GM20431 (cell line): Measurements from ENCODE around the gene WDR88.

Experiments used
- in situ Hi-C: fragments of 300-500 bp; cut with MseI, MboI; formaldehyde crosslinking; loops from one replicate; pipeline ENCODE4 v1.15.0; 2020; ENCODE audit warnings: low sequenced_read_pairs; ENCODE audit not compliant: unreplicated experiment

The WDR88 gene

DNA sequence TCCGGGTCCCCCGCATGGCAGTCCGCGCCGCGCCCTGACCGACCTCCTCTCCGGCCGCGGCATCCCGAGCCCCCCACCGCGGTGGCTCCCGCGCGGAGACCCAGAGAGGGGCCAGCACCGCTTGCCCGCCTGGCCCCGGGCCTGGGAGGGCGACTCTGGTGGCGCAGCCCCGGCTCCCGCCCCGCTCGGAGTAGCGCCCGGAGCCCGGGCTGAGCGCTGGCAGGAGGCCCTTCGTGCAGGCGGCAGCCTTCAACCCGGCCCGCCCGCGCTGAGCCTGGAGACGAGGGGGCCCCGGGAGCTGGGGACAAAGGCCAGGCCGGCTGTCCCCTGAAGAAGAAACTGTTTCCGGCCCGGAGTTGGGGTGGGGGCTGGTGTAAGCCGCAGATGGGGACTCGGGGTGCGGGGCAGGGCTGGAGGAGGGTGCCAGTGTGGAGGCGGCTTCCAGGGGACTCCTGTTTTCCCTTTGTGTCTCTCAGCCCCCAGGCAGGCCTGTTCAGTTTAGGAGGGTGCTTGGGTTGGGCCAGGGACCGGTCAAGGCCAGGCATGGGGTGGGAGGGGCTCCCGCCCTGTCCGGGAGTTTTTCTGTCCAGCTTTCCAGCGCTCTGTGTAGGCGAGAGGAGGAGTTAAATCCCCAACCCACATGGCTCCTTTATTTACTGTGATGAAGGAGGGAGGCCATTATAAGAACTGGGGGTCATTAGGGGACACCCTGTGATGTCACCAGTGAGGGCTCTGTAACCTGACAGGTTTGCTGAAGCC is 63.2 kb downstream of the WDR88 start:
- in situ Hi-C loops, result no loop called here

DNA sequence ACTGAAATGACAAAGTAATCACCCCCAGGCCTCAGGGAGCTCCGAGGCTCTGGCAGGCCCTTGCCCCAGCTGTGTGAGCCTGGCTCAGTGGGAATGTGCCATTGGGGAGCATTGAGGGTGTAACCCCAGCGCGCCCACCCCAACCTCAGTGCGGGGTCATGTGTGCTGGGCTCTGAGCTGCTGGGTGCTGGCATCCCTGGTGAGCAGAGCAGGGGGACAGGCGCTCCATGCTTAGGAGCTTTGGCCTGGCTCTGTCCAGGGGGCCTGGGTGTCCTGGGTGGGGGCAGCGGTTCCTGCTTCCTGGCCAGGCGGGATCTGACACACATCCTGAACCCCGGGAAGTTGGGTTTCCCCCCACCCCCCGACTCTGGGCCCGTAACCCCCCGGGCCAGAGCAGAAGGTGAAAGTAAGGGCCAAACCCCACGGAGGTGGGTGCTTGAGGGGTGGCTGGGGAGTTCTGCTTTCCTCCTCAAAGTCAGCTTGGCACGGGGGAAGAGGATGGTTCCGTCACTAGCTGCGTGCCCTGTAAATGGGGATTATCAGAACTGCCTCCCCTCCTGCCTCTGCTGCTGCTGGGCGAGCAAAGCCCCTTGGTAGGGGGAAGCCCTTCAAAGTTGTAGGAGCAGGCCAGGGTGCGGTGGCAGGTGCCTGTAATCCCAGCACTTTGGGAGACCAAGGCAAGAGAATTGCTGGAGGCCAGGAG is 63.9 kb downstream of the WDR88 start:
- in situ Hi-C loops, result no loop called here

DNA sequence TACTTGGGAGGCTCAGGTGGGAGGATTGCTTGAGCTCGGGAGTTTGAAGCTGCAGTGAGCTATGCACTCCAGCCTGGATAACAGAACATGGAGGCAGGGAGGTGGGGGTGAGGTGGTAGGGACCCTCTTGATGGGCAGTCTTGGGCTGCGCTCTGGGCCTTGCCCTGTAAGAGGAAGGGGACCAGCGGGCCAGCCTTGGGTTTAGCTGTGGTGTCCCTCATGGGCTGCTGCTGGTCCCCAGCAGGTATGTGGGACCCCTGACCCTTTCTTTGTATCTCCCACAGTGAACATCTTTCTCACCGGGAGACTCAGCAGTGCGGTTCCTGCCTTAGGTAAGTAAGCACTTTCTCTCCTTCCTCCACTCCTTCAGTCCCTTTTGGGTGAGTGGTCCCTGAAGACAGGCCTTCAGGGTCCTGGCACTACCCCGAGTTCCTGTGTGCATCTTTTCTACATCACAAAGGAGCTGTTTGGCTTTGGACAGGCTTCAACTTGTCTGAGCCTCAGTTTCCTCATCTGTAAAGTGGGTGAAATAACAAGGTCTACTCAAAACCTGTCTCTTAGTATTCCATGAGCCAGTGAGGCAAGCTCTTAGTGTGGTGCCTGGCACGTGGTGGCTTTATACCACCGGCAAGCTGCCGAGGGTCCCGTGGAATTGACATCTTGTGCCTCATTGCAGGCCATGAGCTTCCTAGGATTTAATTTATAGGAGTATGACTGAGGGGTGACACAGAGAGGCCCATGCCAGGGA is 64.7 kb downstream of the WDR88 start:
- in situ Hi-C loops, result no loop called here

DNA sequence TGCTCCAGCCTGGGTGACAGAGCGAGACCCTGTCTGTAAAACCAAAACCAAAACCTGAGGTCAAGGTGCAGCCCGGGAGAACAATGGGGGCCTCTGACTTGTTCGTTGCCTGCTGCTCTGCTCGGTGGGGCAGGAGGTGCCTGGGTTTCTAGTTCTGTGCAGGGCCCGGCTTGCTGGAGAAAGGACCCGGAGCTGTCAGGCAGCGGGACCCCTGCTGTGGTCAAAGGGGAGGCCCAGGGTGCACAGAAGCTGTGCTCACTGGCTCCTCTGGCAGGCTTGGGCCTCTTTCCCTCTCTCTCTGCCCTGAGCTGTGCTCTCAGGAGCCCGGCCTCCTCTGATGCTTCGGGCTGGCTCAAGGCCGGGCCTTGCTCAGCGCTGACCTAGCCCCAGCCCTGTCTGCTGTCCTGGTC is 65.7 kb downstream of the WDR88 start:
- in situ Hi-C loops, result no loop called here

DNA sequence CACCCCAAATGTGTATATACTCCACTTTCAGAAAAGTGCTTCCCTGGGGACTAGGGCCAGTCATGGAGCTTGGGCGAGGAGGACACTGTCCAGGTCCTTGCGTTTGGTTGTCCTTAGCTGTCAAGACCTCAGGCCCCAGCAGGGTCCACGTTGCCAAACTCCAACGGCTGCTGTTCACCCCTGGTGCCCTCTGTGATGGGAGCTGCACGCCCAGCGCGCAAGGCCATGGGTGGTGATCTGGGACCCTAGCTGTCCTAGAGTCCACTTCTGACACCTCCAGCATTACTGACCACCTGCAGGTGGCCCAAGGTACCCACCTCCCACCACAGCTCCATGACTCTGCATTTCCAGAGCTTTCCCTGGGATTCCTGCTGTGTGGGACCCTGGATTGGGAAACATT is 66.3 kb downstream of the WDR88 start:
- in situ Hi-C loops, result no loop called here

DNA sequence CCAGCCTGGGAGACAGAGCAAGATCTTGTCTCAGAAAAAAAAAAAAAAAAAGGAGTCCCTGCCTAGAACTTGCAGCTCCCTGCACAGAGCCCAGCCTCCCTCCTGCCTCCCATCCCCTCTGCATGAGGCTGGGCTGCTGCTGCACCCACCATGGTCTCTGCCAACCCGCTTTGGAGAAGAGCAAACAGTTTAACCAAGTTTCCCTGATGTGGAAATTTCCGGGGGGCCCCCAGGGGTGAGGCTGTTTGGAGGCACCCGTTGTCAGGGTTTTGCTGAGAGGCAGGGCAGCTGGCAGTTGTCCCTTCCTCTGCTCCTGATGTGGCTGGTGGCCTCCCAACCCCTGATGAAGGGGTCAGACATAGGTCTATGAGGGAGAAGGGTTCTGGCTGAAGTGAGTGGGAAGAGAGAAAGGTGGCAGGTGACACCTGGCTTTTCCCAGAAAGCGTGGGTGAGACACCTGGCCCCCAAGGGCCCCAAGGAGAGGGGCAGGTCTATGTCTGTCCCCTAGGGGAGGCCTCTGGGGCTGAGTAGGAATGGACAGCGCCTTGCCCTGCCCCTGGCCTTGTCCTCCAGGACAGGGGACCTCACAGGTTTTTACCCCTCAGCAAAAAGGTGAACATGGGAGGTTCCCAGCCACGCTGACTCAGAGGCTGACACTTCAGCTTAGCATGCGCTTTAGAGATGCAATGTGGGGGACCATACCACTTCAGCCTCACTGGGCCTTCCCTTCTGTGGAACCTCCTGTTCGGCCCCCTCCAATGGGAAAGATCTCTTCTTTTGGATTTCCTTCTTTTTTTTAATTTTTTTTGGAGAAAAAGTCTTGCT is 67.7 kb downstream of the WDR88 start:
- in situ Hi-C loops, result no loop called here

DNA sequence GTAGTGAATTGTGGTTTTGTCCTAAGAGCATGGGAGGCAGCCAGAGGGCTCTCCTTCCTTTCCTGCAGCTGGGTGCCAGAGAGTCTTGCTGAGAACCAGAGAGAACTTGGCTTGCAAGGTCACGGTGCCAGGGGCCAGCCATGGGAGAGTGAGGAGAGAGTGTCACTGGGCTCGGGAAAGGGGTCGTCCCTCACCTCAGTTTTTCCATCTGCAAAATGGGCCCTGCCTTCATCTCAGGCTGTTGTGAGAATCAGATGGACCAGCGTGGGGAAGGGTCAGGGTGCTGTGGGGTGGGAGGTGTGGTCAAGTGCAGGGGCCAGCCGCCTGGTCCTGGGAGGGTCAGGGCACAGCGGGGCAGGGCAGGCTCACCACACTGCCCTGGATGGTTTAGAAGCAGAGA is 69.6 kb downstream of the WDR88 start:
- in situ Hi-C loops, result no loop called here

DNA sequence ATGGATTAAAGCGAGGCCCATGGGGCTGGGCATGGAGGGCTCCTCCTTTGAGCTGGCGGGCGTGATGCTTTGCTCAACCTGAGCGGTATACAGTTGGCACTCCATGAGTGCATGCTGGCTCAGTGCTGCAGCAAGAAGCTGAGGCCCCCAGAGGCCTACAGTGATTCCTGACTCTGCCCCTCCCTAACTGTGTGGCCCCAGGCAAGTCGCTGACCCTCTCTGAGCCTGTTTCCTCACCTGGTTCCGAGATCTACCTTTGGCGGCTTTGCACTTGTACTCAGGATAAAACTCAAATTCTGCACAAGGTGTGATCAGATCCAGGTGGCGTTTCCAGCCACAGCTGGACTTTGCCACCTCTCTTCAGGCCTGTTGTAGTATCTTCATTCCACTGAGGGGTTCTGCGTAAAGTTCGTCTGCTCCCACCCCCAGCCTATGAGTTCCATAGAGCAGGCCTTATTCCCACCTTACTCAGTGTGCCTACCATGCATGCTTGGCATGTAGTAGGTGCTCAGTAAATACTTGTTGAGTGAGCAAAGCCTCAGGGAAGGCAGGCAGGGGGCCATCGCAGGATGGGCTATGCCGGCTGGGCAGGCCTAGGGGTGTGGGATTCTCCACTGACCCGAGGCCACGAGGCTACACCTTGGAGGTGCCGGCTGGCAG is 70.1 kb downstream of the WDR88 start:
- in situ Hi-C loops, result no loop called here

DNA sequence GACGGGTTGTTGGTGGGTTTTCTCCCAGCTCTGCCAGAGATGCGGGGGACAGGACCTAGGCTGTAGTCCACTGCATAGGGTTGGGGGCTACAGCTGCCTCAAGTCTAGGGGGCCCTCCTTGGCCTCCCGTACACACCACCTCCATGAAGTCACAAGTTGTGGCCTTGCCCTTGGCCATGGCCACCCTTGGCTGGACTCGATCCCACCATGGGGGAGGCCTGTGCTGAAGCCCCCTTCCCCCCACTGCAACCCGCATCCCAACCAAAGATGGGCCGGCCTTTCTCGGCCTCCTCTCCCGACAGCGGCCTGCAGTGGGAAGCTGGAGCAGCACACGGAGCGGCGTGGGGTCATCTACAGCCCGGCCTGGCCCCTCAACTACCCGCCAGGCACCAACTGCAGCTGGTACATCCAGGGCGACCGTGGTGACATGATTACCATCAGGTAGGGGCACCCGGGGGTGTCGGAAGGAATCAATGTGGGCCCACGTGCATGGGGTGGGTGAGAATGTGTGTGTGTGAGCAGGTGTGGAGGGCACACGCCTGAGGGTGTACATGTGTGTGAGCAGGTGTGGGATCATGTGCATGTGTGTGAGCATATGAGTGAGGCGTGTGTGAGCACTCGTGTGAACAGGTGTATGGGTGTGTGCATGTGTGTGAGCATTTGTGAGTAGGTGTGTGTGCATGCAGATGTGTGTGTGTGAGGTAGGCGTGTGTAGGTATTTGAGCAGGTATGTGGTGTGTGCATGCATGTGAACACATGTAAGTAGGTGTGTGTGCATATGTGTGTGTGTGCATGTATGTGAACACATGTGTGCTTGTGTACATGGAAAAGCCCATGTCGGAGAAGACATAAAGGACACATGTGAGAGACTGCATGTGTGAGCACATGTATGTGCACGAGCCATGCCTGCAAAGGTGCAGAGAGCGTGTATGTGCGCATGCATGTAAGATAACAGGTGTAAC is 70.9 kb downstream of the WDR88 start:
- in situ Hi-C loops, result no loop called here

DNA sequence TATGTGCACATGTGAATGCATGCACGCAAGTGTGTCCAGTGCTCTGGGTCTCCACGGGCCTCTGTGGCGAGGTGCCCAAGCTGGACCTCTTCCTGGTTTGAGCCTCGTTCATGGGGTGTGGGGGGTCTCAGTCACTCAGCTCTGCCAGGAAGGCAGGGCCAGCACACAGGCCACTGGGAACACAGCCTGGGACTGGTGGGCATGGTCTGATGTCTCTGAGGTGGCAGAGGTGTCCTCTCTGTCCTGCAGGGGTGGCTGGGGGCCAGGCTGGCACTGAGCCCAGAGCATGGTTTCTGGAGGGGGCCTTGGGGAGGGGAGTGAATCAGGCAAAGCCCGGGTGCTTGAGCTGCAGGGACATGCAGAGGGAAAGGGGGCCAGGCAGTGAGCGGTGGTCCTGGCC is 71.6 kb downstream of the WDR88 start:
- in situ Hi-C loops, result no loop called here

DNA sequence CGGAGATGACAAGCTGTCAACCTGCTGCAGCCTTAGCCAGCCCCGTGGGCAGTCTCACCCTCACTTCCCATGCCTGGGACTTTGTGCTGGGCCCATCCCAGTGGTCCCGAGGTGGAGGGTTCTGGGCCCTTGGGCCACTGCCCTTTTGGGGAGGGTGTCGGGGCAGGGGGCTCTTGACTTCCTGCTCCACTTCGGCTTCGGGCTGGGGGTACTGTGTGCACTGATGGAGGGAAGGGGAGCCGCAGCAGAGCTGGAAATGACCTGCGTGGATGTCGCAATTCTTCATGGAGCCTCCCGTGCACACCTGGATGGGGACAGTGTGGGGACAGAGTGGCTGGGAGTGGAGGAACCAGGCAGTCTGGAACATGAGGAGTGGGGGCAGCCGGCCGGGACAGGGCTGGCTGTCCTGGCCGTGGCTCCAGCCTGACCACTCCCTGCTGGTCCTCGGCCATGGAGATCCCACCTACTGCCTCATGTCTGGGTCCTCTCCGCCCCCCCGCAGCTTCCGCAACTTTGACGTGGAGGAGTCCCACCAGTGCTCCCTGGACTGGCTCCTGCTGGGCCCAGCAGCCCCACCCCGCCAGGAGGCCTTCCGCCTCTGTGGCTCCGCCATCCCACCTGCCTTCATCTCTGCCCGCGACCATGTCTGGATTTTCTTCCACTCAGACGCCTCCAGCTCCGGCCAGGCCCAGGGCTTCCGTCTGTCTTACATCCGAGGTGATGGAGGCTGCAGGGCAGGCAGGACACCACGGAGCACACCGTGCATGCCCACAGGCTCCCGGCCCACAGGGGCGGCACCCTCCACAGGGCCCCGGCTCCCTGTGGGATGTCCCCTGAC is 72.4 kb downstream of the WDR88 start:
- in situ Hi-C loops, result no loop called here

DNA sequence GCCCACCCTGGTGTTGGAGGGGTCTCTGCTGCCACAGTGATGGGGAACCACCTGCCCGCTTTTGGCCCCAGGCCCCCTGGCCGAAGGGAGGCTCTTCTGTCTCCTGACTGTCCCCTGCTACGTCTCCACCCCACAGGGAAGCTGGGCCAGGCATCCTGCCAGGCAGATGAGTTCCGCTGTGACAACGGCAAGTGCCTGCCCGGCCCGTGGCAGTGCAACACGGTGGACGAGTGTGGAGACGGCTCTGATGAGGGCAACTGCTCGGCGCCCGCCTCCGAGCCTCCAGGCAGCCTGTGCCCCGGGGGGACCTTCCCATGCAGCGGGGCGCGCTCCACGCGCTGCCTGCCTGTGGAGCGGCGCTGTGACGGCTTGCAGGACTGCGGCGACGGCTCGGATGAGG is 73.2 kb downstream of the WDR88 start:
- in situ Hi-C loops, result no loop called here

DNA sequence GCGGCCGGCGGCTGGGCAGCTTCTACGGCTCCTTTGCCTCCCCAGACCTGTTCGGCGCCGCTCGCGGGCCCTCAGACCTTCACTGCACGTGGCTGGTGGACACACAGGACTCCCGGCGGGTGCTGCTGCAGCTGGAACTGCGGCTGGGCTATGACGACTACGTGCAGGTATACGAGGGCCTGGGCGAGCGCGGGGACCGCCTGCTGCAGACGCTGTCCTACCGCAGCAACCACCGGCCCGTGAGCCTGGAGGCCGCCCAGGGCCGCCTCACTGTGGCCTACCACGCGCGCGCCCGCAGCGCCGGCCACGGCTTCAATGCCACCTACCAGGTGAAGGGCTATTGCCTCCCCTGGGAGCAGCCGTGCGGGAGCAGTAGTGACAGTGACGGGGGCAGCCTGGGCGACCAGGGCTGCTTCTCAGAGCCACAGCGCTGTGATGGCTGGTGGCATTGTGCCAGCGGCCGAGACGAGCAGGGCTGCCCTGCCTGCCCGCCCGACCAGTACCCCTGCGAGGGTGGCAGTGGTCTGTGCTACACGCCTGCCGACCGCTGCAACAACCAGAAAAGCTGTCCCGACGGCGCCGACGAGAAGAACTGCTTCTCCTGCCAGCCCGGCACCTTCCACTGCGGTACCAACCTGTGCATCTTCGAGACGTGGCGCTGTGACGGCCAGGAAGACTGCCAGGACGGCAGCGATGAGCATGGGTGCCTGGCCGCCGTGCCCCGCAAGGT is 73.8 kb downstream of the WDR88 start:
- in situ Hi-C loops, result no loop called here

DNA sequence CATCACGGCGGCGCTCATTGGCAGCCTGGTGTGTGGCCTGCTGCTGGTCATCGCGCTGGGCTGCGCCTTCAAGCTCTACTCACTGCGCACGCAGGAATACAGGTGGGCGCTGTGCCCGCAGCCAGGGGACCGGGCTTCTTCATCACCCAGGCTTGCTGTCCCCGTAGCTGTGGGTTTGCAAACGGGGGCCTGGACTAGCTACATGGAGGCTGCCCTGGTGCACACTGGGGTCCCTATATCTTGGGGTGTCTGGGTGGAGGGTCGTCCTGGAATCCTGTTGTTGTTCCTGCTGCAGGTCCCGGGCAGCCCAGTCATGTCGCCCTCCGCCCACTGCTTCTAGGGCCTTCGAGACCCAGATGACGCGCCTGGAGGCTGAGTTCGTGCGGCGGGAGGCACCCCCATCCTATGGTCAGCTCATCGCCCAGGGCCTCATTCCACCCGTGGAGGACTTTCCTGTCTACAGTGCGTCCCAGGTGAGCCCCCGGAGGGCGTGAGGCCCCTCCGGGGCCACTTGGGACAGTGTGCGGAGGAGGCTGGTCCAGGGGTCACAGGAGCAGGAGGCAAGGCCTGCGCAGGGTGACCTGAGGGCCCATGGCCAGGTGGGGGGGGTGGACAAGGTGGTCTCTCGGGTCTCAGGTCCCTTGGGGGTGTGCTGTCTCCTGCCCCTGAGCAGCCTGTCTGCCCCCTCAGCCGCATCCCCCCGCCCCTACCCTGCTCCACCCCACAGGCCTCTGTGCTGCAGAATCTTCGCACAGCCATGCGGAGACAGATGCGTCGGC is 74.5 kb downstream of the WDR88 start:
- in situ Hi-C loops, result no loop called here

DNA sequence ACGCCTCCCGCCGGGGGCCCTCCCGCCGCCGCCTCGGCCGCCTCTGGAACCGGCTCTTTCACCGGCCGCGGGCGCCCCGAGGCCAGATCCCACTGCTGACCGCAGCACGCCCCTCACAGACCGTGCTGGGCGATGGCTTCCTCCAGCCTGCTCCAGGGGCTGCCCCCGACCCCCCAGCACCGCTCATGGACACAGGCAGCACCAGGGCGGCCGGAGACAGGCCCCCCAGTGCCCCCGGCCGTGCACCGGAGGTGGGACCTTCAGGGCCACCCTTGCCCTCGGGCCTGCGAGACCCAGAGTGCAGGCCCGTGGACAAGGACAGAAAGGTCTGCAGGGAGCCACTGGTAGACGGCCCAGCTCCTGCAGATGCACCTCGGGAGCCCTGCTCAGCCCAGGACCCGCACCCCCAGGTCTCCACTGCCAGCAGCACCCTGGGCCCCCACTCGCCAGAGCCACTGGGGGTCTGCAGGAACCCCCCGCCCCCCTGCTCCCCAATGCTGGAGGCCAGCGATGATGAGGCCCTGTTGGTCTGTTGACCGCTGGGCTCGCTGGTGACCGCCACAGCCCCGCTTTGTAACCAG is 75.2 kb downstream of the WDR88 start:
- in situ Hi-C loops, result no loop called here

DNA sequence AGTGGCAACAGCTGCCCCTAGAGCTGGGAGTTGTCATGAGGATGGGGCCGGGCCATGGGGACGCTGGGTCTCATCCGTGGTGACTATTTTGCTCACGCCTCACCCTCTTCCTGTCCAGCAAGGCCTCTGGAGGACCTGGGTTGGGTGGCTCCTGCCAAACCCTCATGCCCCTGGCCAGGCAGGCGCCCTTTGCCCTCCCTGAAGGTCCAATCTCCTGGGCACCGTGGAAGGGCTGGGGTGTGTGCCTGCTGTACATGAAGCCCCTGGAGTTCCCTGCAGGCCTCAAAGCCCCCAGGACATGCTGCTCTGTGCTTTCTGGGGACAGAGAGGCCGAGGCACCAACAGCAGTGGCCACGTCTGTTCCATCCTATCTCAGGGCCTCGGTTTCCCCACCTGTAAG is 76.0 kb downstream of the WDR88 start:
- in situ Hi-C loops, result no loop called here
